SK-N-SH treated with all-trans-retinoic acid at 6 μM for 48 hours (cell line): Measurements from ENCODE around the gene NGB.

Experiments used
- ATAC-seq: fragments of 200-7000 bp; cut with Tn5 transposase; 3 replicates; pipeline ENCODE4 v1.9.1; 2020; ENCODE audit warnings: mild to moderate bottlenecking, moderate library complexity
- ARNTL ChIP-seq: fragments of 450-650 bp; formaldehyde crosslinking; IDR thresholded peaks from 2 replicates; pipeline ENCODE4 v1.5.0; 2020; ENCODE audit warnings: low read depth, mild to moderate bottlenecking, moderate library complexity, borderline replicate concordance
- BACH2 ChIP-seq: fragments of 250-450 bp; sonication (Bioruptor Pico); IDR thresholded peaks from 2 replicates; pipeline ENCODE4 v1.9.0; 2021; ENCODE audit warnings: mild to moderate bottlenecking, borderline replicate concordance
- CSDC2 ChIP-seq: fragments of 250-450 bp; sonication (Bioruptor Pico); IDR thresholded peaks from 2 replicates; pipeline ENCODE4 v1.5.0; 2020; ENCODE audit warnings: mild to moderate bottlenecking, moderate library complexity
- CSRNP3 ChIP-seq: fragments of 250-450 bp; sonication (Bioruptor Pico); IDR thresholded peaks from 2 replicates; pipeline ENCODE4 v1.5.1; 2021; ENCODE audit warnings: mild to moderate bottlenecking, moderate library complexity
- ESRRG ChIP-seq: fragments of 250-450 bp; sonication (Bioruptor Pico); IDR thresholded peaks from 2 replicates; pipeline ENCODE4 v1.6.1; 2021; ENCODE audit warnings: mild to moderate bottlenecking
- GLIS3 ChIP-seq: fragments of 250-450 bp; sonication (Bioruptor Pico); IDR thresholded peaks from 2 replicates; pipeline ENCODE4 v1.5.0; 2020; ENCODE audit warnings: mild to moderate bottlenecking, moderate library complexity
- ISL1 ChIP-seq: fragments of 250-450 bp; sonication (Bioruptor Pico); IDR thresholded peaks from 2 replicates; pipeline ENCODE4 v2.1.2; 2022; ENCODE audit warnings: mild to moderate bottlenecking, moderate library complexity
- PATZ1 ChIP-seq: fragments of 250-450 bp; sonication (Bioruptor Pico); IDR thresholded peaks from 2 replicates; pipeline ENCODE4 v1.8.0; 2020; ENCODE audit warnings: mild to moderate bottlenecking, moderate library complexity, borderline replicate concordance
- POU6F1 ChIP-seq: fragments of 250-450 bp; sonication (Bioruptor Pico); IDR thresholded peaks from 2 replicates; pipeline ENCODE4 v1.8.0; 2021; ENCODE audit warnings: low read depth, mild to moderate bottlenecking, moderate library complexity, borderline replicate concordance
- PPARA ChIP-seq: fragments of 250-450 bp; sonication (Bioruptor Pico); IDR thresholded peaks from 2 replicates; pipeline ENCODE4 v1.5.0; 2020; ENCODE audit warnings: mild to moderate bottlenecking, borderline replicate concordance
- RARB ChIP-seq: fragments of 250-450 bp; sonication (Bioruptor Pico); IDR thresholded peaks from 2 replicates; pipeline ENCODE4 v1.8.0; 2021; ENCODE audit warnings: mild to moderate bottlenecking, moderate library complexity
- SNAI2 ChIP-seq: fragments of 250-450 bp; sonication (Bioruptor Pico); IDR thresholded peaks from 2 replicates; pipeline ENCODE4 v1.5.0; 2020; ENCODE audit warnings: mild to moderate bottlenecking, moderate library complexity
- TCF4 ChIP-seq: fragments of 250-450 bp; sonication (Bioruptor Pico); IDR thresholded peaks from 2 replicates; pipeline ENCODE4 v1.8.0; 2021; ENCODE audit warnings: mild to moderate bottlenecking, moderate library complexity, borderline replicate concordance
- TOX ChIP-seq: fragments of 250-450 bp; sonication (Bioruptor Pico); IDR thresholded peaks from 2 replicates; pipeline ENCODE4 v1.8.0; 2021; ENCODE audit warnings: mild to moderate bottlenecking, moderate library complexity, borderline replicate concordance
- TSHZ2 ChIP-seq: fragments of 250-450 bp; sonication (Bioruptor Pico); IDR thresholded peaks from 2 replicates; pipeline ENCODE4 v1.5.0; 2020; ENCODE audit warnings: mild to moderate bottlenecking, moderate library complexity
- ZC3H10 ChIP-seq: fragments of 250-450 bp; sonication (Bioruptor Pico); IDR thresholded peaks from 2 replicates; pipeline ENCODE4 v1.5.1; 2021; ENCODE audit warnings: mild to moderate bottlenecking, moderate library complexity
- ZFP3 ChIP-seq: fragments of 250-450 bp; sonication (Bioruptor Pico); IDR thresholded peaks from 2 replicates; pipeline ENCODE4 v1.5.0; 2020; ENCODE audit warnings: mild to moderate bottlenecking, moderate library complexity
- ZFP30 ChIP-seq: fragments of 450-650 bp; formaldehyde crosslinking; IDR thresholded peaks from 2 replicates; pipeline ENCODE4 v1.5.0; 2022; ENCODE audit warnings: mild to moderate bottlenecking, moderate library complexity
- ZNF565 ChIP-seq: fragments of 450-650 bp; formaldehyde crosslinking; conservative IDR thresholded peaks from 2 replicates; pipeline ENCODE4 v1.5.0; 2020; ENCODE audit warnings: low read depth, mild to moderate bottlenecking, moderate library complexity
- ZNF70 ChIP-seq: fragments of 450-650 bp; formaldehyde crosslinking; IDR thresholded peaks from 2 replicates; pipeline ENCODE4 v1.5.0; 2020; ENCODE audit warnings: mild to moderate bottlenecking, moderate library complexity
- ZNF8 ChIP-seq: fragments of 450-650 bp; formaldehyde crosslinking; IDR thresholded peaks from 2 replicates; pipeline ENCODE4 v1.5.0; 2020; ENCODE audit warnings: mild to moderate bottlenecking, moderate library complexity

The NGB gene

GRCh38 chr14:77268989-77269600 lies 1.9 kb downstream of the NGB start:
- TF ChIP-seq ZNF565 (CRISPR knock-in tag) (no peak), BACH2 (CRISPR knock-in tag) (no peak), SNAI2 (CRISPR knock-in tag) (no peak), PATZ1 (CRISPR knock-in tag) (no peak)
- TF ChIP-seq, all 23 proteins: peak for 0
- ATAC-seq, result no peak

GRCh38 chr14:77267937-77268699 lies 2.9 kb downstream of the NGB start:
- ATAC-seq, result no peak

GRCh38 chr14:77266336-77266735 lies 4.7 kb downstream of the NGB start:
- no peak for ATAC-seq
- no peak for TF ChIP-seq ZNF565 (CRISPR knock-in tag)
- TF ChIP-seq ISL1 (CRISPR knock-in tag), result no peak
- TF ChIP-seq RARB (CRISPR knock-in tag), result no peak
- TF ChIP-seq ESRRG, result no peak
- no peak for TF ChIP-seq PPARA (CRISPR knock-in tag)
- no peak for TF ChIP-seq GLIS3
- TF ChIP-seq ZFP30 (CRISPR knock-in tag), result no peak
- no peak for TF ChIP-seq BACH2 (CRISPR knock-in tag)
- no peak for TF ChIP-seq PATZ1 (CRISPR knock-in tag)
- TF ChIP-seq ZFP3 (CRISPR knock-in tag), result no peak
- no peak for TF ChIP-seq CSDC2 (CRISPR knock-in tag)
- TF ChIP-seq ZNF8 (CRISPR knock-in tag), result no peak
- no peak for TF ChIP-seq ZC3H10 (CRISPR knock-in tag)
- no peak for TF ChIP-seq ARNTL (CRISPR knock-in tag)
- TF ChIP-seq POU6F1 (CRISPR knock-in tag), result no peak
- no peak for TF ChIP-seq TSHZ2
- TF ChIP-seq, all 23 proteins: peak for 0

More at GRCh38 chr14:77267937-77268699, 2.9 kb downstream of the NGB start:
- TF ChIP-seq ZFP3 (CRISPR knock-in tag) (no peak), TCF4 (CRISPR knock-in tag) (no peak), ZFP30 (CRISPR knock-in tag) (no peak), ESRRG (no peak), CSRNP3 (CRISPR knock-in tag) (no peak), CSDC2 (CRISPR knock-in tag) (no peak), ZNF70 (no peak), PATZ1 (CRISPR knock-in tag) (no peak), TOX (no peak)
